Measurements from ENCODE around the gene PRELID3B.
A peak's percentile ranks its signal among the peaks of the same experiment; 100 is the strongest.
"Not testable (repeated sequence)": the region's sequence is repeated elsewhere in the genome, so short reads cannot be mapped to it uniquely, and the experiment has no call there.

PRELID3B gene

DNA sequence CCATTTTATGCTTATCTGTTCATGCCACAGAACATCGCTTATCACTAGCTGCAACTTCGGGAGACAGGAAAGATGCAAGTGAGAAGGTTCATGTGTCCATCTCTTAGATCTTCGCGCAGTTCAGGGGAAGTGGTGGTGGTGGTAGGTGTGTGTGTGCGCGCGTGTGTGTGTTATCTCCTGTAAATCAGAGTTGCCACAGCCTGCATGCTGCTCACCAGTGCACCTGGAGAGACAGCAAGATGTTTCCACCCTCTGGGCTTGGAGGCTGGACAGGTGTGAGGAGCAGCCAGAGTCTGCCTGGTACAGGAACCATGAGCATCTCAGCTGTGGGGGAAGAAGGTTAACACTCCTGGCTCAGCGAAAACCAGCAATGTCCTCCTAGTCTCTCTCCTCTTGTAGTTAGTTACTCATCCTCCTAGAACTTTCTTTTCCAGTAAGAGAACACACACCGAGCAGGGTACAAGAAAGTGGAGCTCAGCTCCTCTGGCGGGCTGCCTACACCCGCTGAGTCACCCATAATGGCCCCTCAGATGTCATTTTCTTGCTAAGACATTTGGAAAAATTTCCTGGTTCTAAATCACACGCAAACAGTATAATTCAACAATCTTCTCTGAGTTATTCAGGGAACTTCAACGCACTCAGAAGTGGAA is 28.5 kb downstream of the PRELID3B start:
- no peak overlapping the region for H3K4me3 ChIP-seq (ENCODE audit: control insufficient read depth, low read depth, low read length)
- DNase-seq (ENCODE audit: low read depth) = peak; percentile 55
- no peak for TF ChIP-seq CTCF (conservative IDR thresholded peaks at IDR 0.05; ENCODE audit: control insufficient read depth, insufficient read depth, low read depth, low read length)

DNA sequence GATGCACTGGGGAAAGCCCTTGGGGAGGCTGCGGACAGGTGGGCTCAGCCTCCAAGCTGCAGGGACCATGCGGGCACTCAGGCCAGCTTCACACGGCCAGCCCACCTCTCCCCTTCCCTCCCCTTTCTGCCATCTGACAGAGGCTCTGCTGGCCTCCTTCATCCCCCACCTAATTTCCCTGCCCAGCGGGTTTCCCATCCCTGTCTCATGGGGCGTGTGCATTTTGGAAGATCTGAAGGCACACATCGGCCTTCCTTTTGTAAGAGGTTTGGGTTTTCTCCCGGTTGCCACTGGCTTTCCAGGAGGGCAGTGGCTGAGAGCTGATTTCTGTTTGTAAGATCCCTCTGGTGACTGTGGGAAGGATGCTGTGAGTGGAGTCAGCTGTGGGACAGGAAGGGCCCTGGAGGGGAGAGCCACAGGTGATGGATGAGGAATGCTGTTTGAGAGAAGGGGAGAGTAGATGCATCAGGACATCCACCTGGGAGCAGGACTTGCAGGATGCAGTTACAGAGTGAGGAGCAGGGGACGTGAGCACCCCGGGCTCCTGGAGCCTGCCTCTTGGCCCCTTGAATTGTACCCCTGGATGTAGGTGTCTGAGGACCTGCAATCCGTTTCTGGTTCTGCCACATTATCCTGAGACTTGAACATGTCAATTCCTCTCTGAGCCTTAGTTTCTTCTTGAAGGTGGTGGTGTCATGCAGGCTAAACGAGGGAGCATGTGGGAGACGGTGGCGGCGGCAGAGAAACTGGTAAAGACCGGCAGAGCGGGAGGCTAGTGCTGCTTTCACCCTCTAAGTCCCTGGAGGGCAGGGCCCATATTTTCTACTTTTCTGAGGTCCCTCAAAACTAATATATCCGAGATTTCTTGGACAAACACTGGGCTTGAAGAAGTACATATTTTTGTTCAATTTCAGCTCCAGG is 29.3 kb downstream of the PRELID3B start:
- no peak for TF ChIP-seq CTCF (conservative IDR thresholded peaks at IDR 0.05; ENCODE audit: control insufficient read depth, insufficient read depth, low read depth, low read length)
- no peak for DNase-seq (ENCODE audit: low read depth)
- H3K4me3 ChIP-seq (ENCODE audit: control insufficient read depth, low read depth, low read length) = no peak overlapping the region

- DNase-seq (ENCODE audit: low read depth); H3K4me3 ChIP-seq (ENCODE audit: control insufficient read depth, low read depth, low read length): not testable (repeated sequence)
Measured at GRCh38 chr20:59011874-59012157, 30.8 kb downstream of the PRELID3B start.

GRCh38 chr20:59010995-59011873 is 31.4 kb downstream of the PRELID3B start:
- H3K4me3 ChIP-seq (ENCODE audit: control insufficient read depth, low read depth, low read length) = no peak overlapping the region
- no peak for TF ChIP-seq CTCF (conservative IDR thresholded peaks at IDR 0.05; ENCODE audit: control insufficient read depth, insufficient read depth, low read depth, low read length)
- DNase-seq (ENCODE audit: low read depth) = peak; percentile 58

GRCh38 chr20:59010321-59010994 is 32.1 kb downstream of the PRELID3B start:
- no peak for TF ChIP-seq CTCF (conservative IDR thresholded peaks at IDR 0.05; ENCODE audit: control insufficient read depth, insufficient read depth, low read depth, low read length)
- H3K4me3 ChIP-seq (ENCODE audit: control insufficient read depth, low read depth, low read length) = no peak overlapping the region
- no peak for DNase-seq (ENCODE audit: low read depth)

DNA sequence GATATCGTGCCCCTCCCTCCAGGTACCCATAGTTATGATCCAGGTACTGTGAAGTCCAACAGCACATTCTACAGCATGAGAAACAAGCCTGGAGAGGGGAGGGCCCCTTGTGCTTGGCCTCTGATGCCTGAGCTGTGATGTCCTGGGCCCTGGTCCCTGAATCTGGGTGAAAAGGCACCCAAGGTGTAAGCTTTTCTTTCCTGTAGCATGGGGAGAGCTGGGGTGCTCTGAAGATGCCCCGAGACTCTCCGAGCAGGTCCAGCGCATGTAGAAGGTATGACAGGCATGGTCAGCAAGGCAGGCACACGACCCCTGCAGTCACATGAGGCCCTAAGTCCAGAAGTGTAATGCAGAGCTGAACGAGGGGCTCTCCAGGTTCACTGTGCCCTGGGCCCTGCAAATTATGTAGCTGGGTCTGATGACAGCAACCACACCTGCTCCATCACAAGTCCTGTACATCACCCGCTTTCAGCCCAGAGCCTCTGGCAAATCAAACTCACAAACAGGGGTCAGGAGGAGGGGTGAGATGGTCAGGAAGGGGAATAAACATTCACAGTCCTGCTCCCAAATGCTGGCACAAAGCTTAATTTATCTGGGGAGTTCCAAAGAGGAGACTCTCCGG is 33.8 kb downstream of the PRELID3B start:
- DNase-seq (ENCODE audit: low read depth) = no peak
- TF ChIP-seq CTCF (conservative IDR thresholded peaks at IDR 0.05; ENCODE audit: control insufficient read depth, insufficient read depth, low read depth, low read length) = no peak
- no peak overlapping the region for H3K4me3 ChIP-seq (ENCODE audit: control insufficient read depth, low read depth, low read length)

All from fibroblast of mammary gland (primary cell).